Caco-2 (cell line): ENCODE results near the gene ACTL10. TPM values are rescaled to one million over a fixed set of nuclear protein-coding genes. Genes with fewer than 3 reads are reported as not detected.

ENCODE experiments used
- BruUV-seq: library from RNA; stranded (reverse); fragments of 400-500 nt; replicated peaks from 2 replicates; lab custom pipeline; 2021; lab: Mats Ljungman, UMichigan
- CTCF ChIA-PET: fragments of 300-600 bp; sonication (Branson Sonifier 250); formaldehyde crosslinking; loops from one replicate; lab custom pipeline; 2022; ENCODE audit warnings: antibody characterized with exemption; lab: Charles Lee
- POLR2A ChIA-PET: fragments of 300-600 bp; sonication (Branson Sonifier 250); formaldehyde crosslinking; loops from one replicate; lab custom pipeline; 2022; ENCODE audit warnings: antibody characterized with exemption; lab: Charles Lee
- DNase-seq, 2 experiments: peaks; one replicate each; pipeline versions ENCODE4 v3.0.0 to v3.0.0-alpha.2; 2020 to 2022
- H3K27me3 ChIP-seq: replicated peaks from 2 replicates; pipeline ENCODE4 v1.6.0; 2011; ENCODE audit warnings: low read length; ENCODE audit not compliant: control insufficient read depth, insufficient read depth
- H3K36me3 ChIP-seq: 2 replicates; pipeline ENCODE4 v1.5.1; 2011; ENCODE audit warnings: low read length; ENCODE audit not compliant: control insufficient read depth, insufficient read depth
- H3K4me1 ChIP-seq: fragments of 250-450 bp; sonication (Bioruptor Pico); 2 replicates; pipeline ENCODE4 v1.5.1; 2020; ENCODE audit warnings: mild to moderate bottlenecking
- H3K4me3 ChIP-seq: 2 replicates; pipeline ENCODE4 v1.5.1; 2011; ENCODE audit warnings: low read depth, mild to moderate bottlenecking, control low read depth, low read length
- H3K9me3 ChIP-seq: fragments of 250-450 bp; sonication (Bioruptor Pico); 2 replicates; pipeline ENCODE4 v1.5.1; 2020; ENCODE audit warnings: mild to moderate bottlenecking, moderate library complexity
- H3K27ac Mint-ChIP-seq: one replicate; pipeline ENCODE4 v1.8.0; 2022; ENCODE audit warnings: mixed read lengths; ENCODE audit not compliant: unreplicated experiment
- H3K27me3 Mint-ChIP-seq: one replicate; pipeline ENCODE4 v1.8.0; 2022; ENCODE audit warnings: mixed read lengths; ENCODE audit not compliant: insufficient read depth, unreplicated experiment
- H3K36me3 Mint-ChIP-seq: one replicate; pipeline ENCODE4 v1.8.0; 2022; ENCODE audit warnings: mild to moderate bottlenecking, mixed read lengths; ENCODE audit not compliant: insufficient read depth, unreplicated experiment
- H3K4me1 Mint-ChIP-seq: one replicate; pipeline ENCODE4 v1.8.0; 2022; ENCODE audit warnings: low read depth, mixed read lengths; ENCODE audit not compliant: unreplicated experiment
- H3K4me3 Mint-ChIP-seq: one replicate; pipeline ENCODE4 v1.8.0; 2022; ENCODE audit warnings: mild to moderate bottlenecking, moderate library complexity, mixed read lengths; ENCODE audit not compliant: unreplicated experiment
- H3K9me3 Mint-ChIP-seq: one replicate; pipeline ENCODE4 v1.8.0; 2022; ENCODE audit warnings: mixed read lengths; ENCODE audit not compliant: unreplicated experiment
- CTCF ChIP-seq, 2 experiments: fragments of 200-600 bp in 1 of 2; IDR thresholded peaks; 1 replicate in 1 of 2; 2 replicates in 1 of 2; pipeline versions ENCODE4 v1.5.1 to v1.8.0; 2011 to 2022; ENCODE audit warnings: antibody characterized with exemption in 1 of 2, control low read depth in 1 of 2, inconsistent platforms in 1 of 2, low read depth in 1 of 2, low read length in 1 of 2, mild to moderate bottlenecking in 1 of 2, moderate library complexity in 1 of 2; ENCODE audit not compliant: insufficient read depth in 1 of 2, severe bottlenecking in 1 of 2, unreplicated experiment in 1 of 2
- intact Hi-C: fragments of 100-400 bp; cut with micrococcal nuclease; formaldehyde crosslinking; loops from one replicate; pipeline ENCODE4 v1.10.0; 2022; ENCODE audit not compliant: unreplicated experiment
- total RNA-seq: library from RNA; stranded (reverse); gene quantifications from 2 replicates; pipeline ENCODE4 v1.2.3, GENCODE V29; 2022

The ACTL10 gene
- total RNA-seq, 1 experiment from 2014 or later = 3.4 TPM

GRCh38 chr20:33667676-33668465 lies 1.1 kb downstream of the ACTL10 start:
- H3K36me3 Mint-ChIP-seq = peaks cover 52% of the 10 kb centered on the region
- peaks cover 27% of the 10 kb centered on the region for H3K4me1 Mint-ChIP-seq
- intact Hi-C loops = loop anchor here (2.0 to 5.0 kb wide), 2 partner anchors 19 to 266 kb away; partner anchors contain the start of genes CDK5RAP1 and E2F1
- no peaks in the 10 kb centered on the region for H3K9me3 ChIP-seq
- peak overlapping the region; percentile 78 for H3K4me3 ChIP-seq
- DNase-seq = peak; percentile 93 to 98
- H3K27me3 ChIP-seq = no peaks in the 10 kb centered on the region
- no peaks in the 10 kb centered on the region for H3K9me3 Mint-ChIP-seq
- H3K27ac Mint-ChIP-seq = no peak overlapping the region
- ChIA-PET CTCF (interaction anchor here (0.5 to 6.5 kb wide), 22 partner anchors 11 to 405 kb away, joined by 3 to 127 read pairs (median 8); partner anchors contain the start of genes CBFA2T2, CDK5RAP1, PXMP4 and SNTA1), POLR2A (interaction anchor here (0.6 to 3.0 kb wide), 14 partner anchors 8 to 445 kb away, joined by 3 to 28 read pairs (median 8); partner anchors contain the start of genes CBFA2T2, EIF2S2, PXMP4 and ZNF341)
- H3K4me1 ChIP-seq = peaks cover 25% of the 10 kb centered on the region
- BruUV-seq = no TSS peak
- peak overlapping the region; percentile 84 for H3K4me3 Mint-ChIP-seq
- no peaks in the 10 kb centered on the region for H3K27me3 Mint-ChIP-seq
- peaks cover 11% of the 10 kb centered on the region for H3K36me3 ChIP-seq
- peak; percentile 99 for TF ChIP-seq CTCF (IDR thresholded peaks at IDR 0.05; ENCODE audit: insufficient read depth in 1 of 2, low read depth in 1 of 2, low read length in 1 of 2, severe bottlenecking in 1 of 2, unreplicated experiment in 1 of 2)

GRCh38 chr20:33668466-33669155 lies 1.9 kb downstream of the ACTL10 start:
- intact Hi-C loops = loop anchor here (5.0 kb wide), 1 partner anchor 266 kb away; the partner anchor contains the start of gene CDK5RAP1
- Mint-ChIP-seq H3K27ac (no peak overlapping the region), H3K9me3 (no peaks in the 10 kb centered on the region), H3K4me3 (peak overlapping the region; percentile 84), H3K4me1 (peaks cover 34% of the 10 kb centered on the region), H3K27me3 (no peaks in the 10 kb centered on the region), H3K36me3 (peaks cover 51% of the 10 kb centered on the region)
- H3K4me1 ChIP-seq = peaks cover 29% of the 10 kb centered on the region
- H3K36me3 ChIP-seq = peaks cover 11% of the 10 kb centered on the region
- CTCF ChIA-PET = interaction anchor here (0.5 to 6.5 kb wide), 18 partner anchors 10 to 406 kb away, joined by 3 to 127 read pairs (median 11); partner anchors contain the start of genes CBFA2T2, CDK5RAP1, PXMP4 and SNTA1
- no TSS peak for BruUV-seq
- POLR2A ChIA-PET = interaction anchor here (0.6 to 3.0 kb wide), 6 partner anchors 14 to 444 kb away, joined by 4 to 28 read pairs (median 16); partner anchors contain the start of genes CBFA2T2, EIF2S2, PXMP4 and ZNF341
- TF ChIP-seq CTCF (IDR thresholded peaks at IDR 0.05; ENCODE audit: insufficient read depth in 1 of 2, low read depth in 1 of 2, low read length in 1 of 2, severe bottlenecking in 1 of 2, unreplicated experiment in 1 of 2) = no peak
- DNase-seq = no peak
- H3K27me3 ChIP-seq = no peaks in the 10 kb centered on the region
- no peak overlapping the region; the same call in 1 of the 2 replicates for H3K4me3 ChIP-seq
- no peaks in the 10 kb centered on the region for H3K9me3 ChIP-seq
